Aorta (tissue), 4 donors: ENCODE measurements around the gene CRYAA. TPM values are rescaled to one million over a fixed set of nuclear protein-coding genes. Genes with fewer than 3 reads are reported as not detected.

ENCODE experiments used
- polyA plus RNA-seq, 2 donors: library from polyadenylated mRNA; stranded (reverse); fragments of 200-250 nt; gene quantifications; one replicate each; pipeline ENCODE4 v1.2.3, GENCODE V29; 2013
- total RNA-seq, 2 donors: library from RNA; stranded (reverse); fragmentation: NEBNext Ultra II Directional; extraction: Animal tissue kit (Norgen Biotek cat#: 25700); gene quantifications; one replicate each; pipeline ENCODE4 v1.2.1, GENCODE V29; 2021
- donor health status: healthy with polysubstance abuse.
- donor health status: Bipolar disorder and iron deficiency.
- donor health status: DM: no; HTN: no; CAD: no.
- donor health status: DM: yes; HTN: yes; CAD: no.

Gene CRYAA
- total and polyA plus RNA-seq, 4 donors, result not detected

Other genes with a start within 250 kb of the CRYAA start
- not detected for gene ERVH48-1, start 243.4 kb upstream of the CRYAA start, total RNA-seq
- gene ERVH48-1, start 243.4 kb upstream of the CRYAA start, polyA plus RNA-seq, result not detected
- gene PKNOX1, start 194.4 kb upstream of the CRYAA start, total RNA-seq, result 10 to 100 TPM; 13.5 to 22.7 TPM
- 10 to 100 TPM in 1 of 2 donors, 1 to 10 TPM in 1; 3.8 to 11.2 TPM for gene PKNOX1, start 194.4 kb upstream of the CRYAA start, polyA plus RNA-seq
- gene CBS, start 93.2 kb upstream of the CRYAA start, total RNA-seq, result 10 to 100 TPM in 1 of 2 donors, 1 to 10 TPM in 1; 9.2 to 20.3 TPM
- 10 to 100 TPM; 20.4 to 38.1 TPM for gene CBS, start 93.2 kb upstream of the CRYAA start, polyA plus RNA-seq
- 10 to 100 TPM in 1 of 2 donors, 1 to 10 TPM in 1; 6.0 to 43.0 TPM for gene U2AF1, start 61.4 kb upstream of the CRYAA start, total RNA-seq
- 10 to 100 TPM; 38.6 to 52.1 TPM for gene U2AF1, start 61.4 kb upstream of the CRYAA start, polyA plus RNA-seq